AG10803 (cell line): ENCODE results near the gene TMEM238L.

Source experiments
- DNase-seq: peaks from one replicate; pipeline ENCODE4 v3.0.0; 2010; ENCODE audit warnings: low read depth
- H3K4me3 ChIP-seq: 2 replicates; pipeline ENCODE4 v1.5.1; 2011; ENCODE audit warnings: mild to moderate bottlenecking, low read length, control low read depth
- TF ChIP-seq, protein P1 (sequence below): conservative IDR thresholded peaks from 2 replicates; pipeline ENCODE4 v1.5.1; 2011; ENCODE audit warnings: mild to moderate bottlenecking, low read length, control low read depth, inconsistent platforms

TMEM238L gene

DNA sequence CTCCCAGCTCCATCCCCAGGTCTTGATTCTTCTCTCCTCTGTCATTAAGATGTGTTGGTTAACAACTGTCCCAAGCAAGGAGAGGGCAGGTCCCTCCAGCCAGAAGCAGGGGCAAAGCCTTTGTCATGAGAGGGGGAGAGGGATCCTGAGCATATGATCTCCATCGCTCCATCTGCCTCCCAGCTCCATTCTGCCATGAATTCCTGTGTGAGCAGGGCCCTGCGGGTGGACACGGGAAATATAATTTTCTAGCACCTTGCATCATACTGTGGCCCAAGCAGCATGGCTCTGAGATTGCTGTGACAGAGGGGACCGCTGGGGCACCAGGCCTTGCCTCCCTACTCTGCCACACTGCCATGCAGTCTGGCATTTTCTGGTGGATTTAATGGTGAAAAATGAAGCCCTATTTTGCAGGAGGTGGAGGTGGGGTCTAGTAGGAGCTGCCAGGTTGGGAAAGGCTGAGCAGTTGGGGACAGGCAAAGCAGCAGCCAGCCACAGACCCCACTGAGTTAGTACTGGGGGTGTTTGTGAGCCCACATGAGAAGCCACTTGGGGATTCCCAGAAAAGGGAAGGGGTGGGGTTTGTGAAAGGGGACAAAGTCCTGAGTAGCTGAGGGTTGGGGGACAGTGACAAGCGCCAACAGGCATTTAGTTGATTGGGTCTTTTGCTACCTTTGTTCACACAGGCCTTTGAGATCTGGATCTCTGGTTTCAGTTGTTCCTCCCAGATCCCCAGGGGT lies 16.4 kb downstream of the TMEM238L start:
- H3K4me3 ChIP-seq, result no peak overlapping the region
- no peak for DNase-seq
- TF ChIP-seq, protein P1, sequence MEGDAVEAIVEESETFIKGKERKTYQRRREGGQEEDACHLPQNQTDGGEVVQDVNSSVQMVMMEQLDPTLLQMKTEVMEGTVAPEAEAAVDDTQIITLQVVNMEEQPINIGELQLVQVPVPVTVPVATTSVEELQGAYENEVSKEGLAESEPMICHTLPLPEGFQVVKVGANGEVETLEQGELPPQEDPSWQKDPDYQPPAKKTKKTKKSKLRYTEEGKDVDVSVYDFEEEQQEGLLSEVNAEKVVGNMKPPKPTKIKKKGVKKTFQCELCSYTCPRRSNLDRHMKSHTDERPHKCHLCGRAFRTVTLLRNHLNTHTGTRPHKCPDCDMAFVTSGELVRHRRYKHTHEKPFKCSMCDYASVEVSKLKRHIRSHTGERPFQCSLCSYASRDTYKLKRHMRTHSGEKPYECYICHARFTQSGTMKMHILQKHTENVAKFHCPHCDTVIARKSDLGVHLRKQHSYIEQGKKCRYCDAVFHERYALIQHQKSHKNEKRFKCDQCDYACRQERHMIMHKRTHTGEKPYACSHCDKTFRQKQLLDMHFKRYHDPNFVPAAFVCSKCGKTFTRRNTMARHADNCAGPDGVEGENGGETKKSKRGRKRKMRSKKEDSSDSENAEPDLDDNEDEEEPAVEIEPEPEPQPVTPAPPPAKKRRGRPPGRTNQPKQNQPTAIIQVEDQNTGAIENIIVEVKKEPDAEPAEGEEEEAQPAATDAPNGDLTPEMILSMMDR, result no peak

DNA sequence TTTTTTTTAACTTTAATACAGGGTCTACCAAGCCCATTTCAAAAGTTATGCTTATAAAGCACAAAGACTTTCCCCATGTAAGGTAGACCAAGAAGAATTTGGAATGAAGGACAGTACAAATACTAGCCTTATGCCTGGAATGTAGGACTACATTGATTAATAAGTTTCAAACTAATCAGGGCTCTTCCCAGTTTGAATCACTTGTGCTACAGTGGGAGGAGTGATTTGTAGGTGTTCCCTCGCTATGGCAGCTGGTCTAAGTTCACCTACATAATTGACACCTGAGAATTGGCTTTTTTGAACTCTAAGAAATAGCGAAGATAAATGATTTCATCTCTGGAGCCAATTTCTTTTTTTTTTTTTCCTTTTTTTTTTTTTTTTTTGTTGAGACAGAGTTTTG lies 18.6 kb downstream of the TMEM238L start:
- H3K4me3 ChIP-seq, result no peak overlapping the region
- TF ChIP-seq, protein P1, result no peak
- no peak for DNase-seq

DNA sequence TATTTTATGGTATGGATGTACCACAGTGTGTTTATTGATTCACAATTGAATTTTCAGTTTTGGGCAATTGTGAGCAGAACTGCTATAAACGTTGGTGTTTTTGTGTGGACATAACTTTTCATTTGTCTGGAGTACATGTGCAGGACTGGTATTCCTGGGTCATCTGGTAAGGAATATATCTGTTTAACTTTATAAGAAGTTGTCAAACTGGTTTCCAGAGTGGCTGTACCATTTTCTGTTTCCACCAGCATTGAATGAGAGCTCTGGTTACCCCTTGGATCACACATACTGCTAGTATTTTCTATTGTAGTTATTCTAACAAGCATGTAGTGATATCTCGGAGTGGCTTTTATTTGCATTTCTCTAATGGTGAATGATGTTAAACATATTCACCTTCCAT lies 24.3 kb downstream of the TMEM238L start:
- TF ChIP-seq, protein P1, result no peak
- H3K4me3 ChIP-seq, result no peak overlapping the region
- no peak for DNase-seq

DNA sequence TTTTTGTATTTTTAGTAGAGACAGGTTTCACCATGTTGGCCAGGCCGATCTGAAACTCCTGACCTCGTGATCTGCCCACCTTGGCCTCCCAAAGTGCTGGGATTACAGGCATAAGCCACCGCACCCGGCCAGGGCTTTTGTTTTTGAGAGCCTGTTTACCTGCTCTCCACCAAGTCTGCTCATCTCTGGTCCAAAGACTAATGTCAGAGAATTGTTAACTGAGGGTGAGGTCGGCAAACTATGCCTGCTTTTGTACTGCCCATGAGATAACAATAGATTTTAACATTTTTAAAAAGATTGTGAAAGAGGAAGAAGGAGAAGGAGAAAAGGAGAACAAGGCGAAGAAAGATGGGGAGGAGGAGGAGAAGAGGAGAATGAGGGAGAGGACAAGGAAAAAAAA lies 26.0 kb downstream of the TMEM238L start:
- TF ChIP-seq, protein P1, result no peak
- no peak for DNase-seq
- H3K4me3 ChIP-seq, result no peak overlapping the region

DNA sequence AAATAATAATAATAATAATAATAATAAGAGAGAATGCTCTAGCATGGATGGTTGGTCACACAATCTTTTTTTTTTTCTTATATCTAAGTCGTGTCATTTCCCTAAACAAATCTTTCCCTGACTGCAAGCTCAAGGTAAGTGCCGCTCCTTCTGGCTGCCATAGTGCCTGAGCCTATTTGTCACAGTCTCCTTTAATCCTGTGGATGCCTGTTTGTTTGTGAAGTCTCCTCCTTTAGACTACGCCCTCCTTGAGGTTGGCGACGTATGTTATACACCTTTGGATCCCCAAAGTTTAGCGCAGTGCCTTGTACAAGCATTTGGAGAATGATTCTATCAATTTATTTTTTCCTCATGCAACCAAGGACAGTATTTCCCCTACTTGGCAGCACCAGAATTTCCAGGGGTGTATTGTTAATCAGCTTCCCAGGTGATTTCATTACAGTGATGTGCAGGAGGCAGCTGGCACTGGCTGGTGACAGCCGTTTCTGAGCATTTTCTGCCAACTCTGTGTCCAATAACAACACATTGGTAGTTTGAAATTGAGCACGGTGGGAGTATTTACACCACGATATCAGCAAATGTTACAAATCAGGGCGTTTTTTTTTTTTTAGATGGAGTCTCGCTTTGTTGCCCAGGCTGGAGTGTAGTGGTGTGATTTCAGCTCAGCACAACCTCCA lies 26.6 kb downstream of the TMEM238L start:
- no peak overlapping the region for H3K4me3 ChIP-seq
- TF ChIP-seq, protein P1, result no peak
- no peak for DNase-seq

DNA sequence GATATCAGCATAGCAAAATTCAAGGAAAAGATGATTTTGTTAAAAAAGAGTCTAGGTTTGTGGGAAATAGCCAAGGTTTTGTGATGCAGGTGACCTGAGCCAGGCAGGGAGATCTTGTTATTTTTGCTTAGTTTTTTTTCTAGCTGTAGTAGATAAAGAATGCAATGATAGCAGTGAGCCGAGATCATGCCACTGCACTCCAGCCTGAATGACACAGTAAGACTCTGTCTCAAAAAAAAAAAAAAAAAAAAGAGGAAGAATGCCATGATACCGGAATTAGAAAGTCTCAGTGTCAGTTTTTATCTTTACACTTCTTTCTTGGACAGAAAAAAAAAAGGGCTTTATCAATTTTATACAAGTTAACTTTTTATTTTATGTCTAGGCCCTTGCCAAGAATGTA lies 27.5 kb downstream of the TMEM238L start:
- TF ChIP-seq, protein P1, result no peak
- no peak overlapping the region for H3K4me3 ChIP-seq
- DNase-seq, result no peak
